ENCODE measurements around the gene RPL37.

- TF ChIP-seq CTCF (IDR thresholded peaks at IDR 0.05; ENCODE audit: insufficient read depth, low read length, poor library complexity, severe bottlenecking), result no peak
- TF ChIP-seq EZH2phosphoT487 (conservative IDR thresholded peaks at IDR 0.05; ENCODE audit: low read length), result no peak
Observed at GRCh38 chr5:40846371-40846770, 11.3 kb upstream of the RPL37 start.

Measured in SU-DHL-6 (cell line).